ENCODE results near the gene PF4V1. TPM values are rescaled to one million over a fixed set of nuclear protein-coding genes. Genes with fewer than 3 reads are reported as not detected.

The PF4V1 gene, protein sequence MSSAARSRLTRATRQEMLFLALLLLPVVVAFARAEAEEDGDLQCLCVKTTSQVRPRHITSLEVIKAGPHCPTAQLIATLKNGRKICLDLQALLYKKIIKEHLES
- polyA plus RNA-seq (ENCODE audit: insufficient read length in 4 of 4): 1 to 10 TPM in 1 of 4 donors, under 1 TPM in 3; 0.42 to 1.1 (median 0.55) TPM

GRCh38 chr4:73853246-73853704 lies at the start of gene PF4V1:
Gene PF4V1 (plus strand): TSS chr4:73853296. CDS start chr4:73853363, 67 bp downstream.
- DNase-seq (ENCODE audit: low read depth in 4 of 4, low spot score in 3 of 4): no peak

DNA sequence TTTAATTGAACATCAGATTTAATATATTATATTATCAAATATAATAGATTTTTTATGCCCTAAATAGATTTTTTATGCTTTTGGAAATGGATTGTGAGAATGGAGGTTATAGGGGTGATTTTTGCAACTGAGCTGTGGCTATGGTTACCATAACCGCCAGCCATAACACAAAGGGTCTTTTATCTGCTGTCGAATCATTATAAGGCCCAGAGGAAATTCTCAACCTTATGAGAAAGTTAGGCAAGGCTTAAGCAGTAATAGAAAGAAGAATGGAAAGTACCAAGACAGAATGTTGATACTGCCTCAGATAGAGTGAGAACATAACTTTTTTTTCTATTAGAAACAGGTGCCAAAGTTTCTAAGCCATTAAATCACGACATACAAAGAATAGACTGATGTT lies 42.9 kb upstream of the PF4V1 start:
- no peak for DNase-seq (ENCODE audit: low read depth in 4 of 4, low spot score in 3 of 4)

- no peak for DNase-seq (ENCODE audit: low read depth in 4 of 4, low spot score in 3 of 4)
These were observed 41.3 kb upstream of the PF4V1 start for GRCh38 chr4:73811841-73812240.

GRCh38 chr4:73814679-73815078 lies 38.4 kb upstream of the PF4V1 start:
- DNase-seq (ENCODE audit: low read depth in 4 of 4, low spot score in 3 of 4): no peak

- DNase-seq (ENCODE audit: low read depth in 4 of 4, low spot score in 3 of 4): no peak
These were observed 38.0 kb upstream of the PF4V1 start for GRCh38 chr4:73815145-73815544.

DNA sequence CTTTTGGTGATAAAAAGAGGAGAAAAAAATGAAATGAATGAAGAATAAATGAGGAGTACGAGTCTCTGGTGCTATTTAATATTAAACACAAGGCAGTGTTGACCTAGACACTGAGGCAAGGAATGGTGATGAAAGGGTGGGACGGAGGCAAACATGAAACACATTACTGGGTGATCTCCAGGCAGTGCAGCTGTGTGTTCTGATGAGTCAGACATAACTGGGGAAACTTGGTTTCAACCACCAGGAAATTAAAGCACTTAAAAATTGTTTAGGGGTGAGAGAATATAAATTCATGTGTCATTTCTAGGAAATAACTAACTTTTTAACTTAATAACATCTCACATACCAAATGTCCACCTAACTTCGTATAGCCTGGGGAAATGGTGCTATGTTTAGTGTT lies 36.3 kb upstream of the PF4V1 start:
- DNase-seq (ENCODE audit: low read depth in 4 of 4, low spot score in 3 of 4): no peak

GRCh38 chr4:73817341-73817740 lies 35.8 kb upstream of the PF4V1 start:
- DNase-seq (ENCODE audit: low read depth in 4 of 4, low spot score in 3 of 4): no peak

DNA sequence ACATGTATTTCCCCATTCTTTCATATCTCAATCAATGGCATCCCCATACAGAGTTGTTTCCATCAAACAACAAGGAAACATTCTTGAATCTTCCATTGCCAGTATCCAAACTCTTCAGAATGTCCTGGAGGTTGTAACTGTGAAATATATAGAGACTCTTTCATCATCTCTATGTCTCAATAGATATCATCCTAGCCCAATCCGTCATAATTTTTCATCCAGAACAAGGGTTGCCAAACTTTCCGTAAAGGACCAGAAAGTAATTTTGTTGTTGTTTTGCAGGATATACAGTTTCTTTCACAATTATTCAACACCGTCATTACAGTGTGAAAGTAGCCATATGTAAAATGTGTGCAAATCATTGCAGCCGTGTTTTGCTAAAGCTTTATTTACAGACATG lies 31.8 kb upstream of the PF4V1 start:
- no peak for DNase-seq (ENCODE audit: low read depth in 4 of 4, low spot score in 3 of 4)

GRCh38 chr4:73822389-73822788 lies 30.7 kb upstream of the PF4V1 start:
- no peak for DNase-seq (ENCODE audit: low read depth in 4 of 4, low spot score in 3 of 4)

DNA sequence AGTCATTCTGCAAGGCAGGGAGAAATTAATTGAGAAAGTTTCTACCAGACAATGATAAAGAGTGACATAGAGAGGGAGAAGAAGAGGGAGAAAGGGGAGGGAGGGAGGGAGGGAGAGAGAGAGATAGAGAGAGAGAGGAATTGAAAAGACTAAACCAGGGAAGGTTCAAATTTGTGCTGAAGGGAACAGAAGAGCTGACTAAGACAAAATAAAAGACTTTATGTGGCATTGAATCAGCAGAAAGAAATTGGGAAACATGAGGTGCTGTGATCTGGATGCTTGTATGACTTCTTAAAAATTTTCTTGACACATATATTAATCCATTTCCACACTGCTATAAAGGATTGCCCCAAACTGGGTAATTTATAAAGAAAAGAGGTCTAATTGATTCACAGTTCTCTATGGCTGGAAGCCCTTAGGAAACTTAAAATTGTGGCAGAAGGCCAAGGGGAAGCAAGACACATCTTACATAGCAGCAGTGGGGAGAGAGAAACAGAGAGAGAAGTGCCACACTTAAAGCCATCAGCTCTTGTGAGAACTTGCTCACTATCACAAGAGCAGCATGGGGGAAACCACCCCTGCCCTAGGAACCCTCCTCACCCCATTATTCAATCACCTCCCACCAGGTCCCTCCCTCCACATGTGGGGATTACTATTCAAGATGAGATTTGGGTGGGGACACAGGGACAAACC lies 30.1 kb upstream of the PF4V1 start:
- DNase-seq (ENCODE audit: low read depth in 4 of 4, low spot score in 3 of 4): no peak

GRCh38 chr4:73823760-73824159 lies 29.3 kb upstream of the PF4V1 start:
- DNase-seq (ENCODE audit: low read depth in 4 of 4, low spot score in 3 of 4): no peak

DNA sequence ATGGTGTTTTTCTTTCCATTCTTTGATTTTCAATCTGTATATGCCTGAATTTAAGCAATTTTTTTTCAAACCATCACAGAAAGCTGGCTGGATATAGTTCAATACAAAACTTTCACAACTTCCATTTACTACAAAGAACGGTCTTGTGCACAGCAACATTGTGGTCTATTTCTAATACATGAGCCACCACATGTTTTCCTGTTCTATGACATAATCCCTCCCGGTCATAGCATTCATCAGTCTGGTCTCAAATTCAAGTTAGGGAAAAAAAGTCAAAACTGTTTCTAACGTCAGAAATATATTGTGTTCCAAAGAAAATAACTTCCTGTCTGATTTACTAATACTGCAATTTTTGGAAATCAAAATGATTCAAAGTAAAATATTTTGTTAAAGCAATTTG lies 24.1 kb upstream of the PF4V1 start:
- no peak for DNase-seq (ENCODE audit: low read depth in 4 of 4, low spot score in 3 of 4)

DNA sequence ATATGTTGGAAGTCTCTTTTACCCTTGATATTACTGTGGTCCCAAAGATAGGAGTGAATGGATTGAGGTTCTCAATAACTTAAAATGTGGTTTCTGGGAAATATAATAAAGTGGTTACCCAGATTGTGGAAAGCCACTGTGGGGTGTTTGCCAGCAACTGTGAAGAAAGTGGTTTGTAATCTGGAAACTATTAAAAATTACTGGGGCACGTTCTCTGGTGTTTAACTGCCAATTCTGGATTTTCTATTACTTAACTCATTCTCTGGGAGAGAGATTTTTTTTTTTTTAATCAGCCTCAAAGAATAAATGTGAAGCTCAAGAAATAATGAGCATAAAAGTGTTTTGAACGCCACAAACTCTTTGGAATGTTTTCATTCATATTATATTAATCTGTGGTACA lies 21.5 kb upstream of the PF4V1 start:
- DNase-seq (ENCODE audit: low read depth in 4 of 4, low spot score in 3 of 4): no peak

- DNase-seq (ENCODE audit: low read depth in 4 of 4, low spot score in 3 of 4): no peak
These were observed 20.4 kb upstream of the PF4V1 start for GRCh38 chr4:73832651-73833237.

DNA sequence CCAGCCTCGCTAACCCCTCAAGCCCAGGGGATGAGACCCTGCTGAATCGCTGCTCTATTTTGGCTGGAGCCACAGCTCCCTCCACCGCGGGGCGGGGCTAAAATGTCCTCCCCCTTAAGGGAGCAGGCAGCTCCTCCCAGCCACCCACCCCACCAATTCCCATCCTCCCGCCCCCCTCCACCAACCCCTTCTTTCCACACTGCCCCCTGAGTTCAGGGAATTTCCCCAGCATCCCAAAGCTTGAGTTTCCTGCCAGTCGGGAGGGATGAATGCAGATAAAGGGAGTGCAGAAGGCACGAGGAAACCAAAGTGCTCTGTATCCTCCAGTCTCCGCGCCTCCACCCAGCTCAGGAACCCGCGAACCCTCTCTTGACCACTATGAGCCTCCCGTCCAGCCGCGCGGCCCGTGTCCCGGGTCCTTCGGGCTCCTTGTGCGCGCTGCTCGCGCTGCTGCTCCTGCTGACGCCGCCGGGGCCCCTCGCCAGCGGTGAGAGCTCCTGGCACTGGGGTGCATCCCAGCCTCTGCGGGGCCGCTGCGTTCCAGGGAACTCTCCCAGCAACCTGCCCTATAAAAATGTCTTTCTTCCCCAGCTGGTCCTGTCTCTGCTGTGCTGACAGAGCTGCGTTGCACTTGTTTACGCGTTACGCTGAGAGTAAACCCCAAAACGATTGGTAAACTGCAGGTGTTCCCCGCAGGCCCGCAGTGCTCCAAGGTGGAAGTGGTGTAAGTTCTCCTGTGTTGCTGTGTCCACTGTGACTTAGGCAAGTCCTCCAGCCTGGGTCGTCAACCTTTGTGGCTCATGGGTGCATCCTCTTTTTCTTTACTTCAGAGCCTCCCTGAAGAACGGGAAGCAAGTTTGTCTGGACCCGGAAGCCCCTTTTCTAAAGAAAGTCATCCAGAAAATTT lies 16.5 kb upstream of the PF4V1 start, which contains the start of gene CXCL6:
Gene CXCL6 (plus strand): TSS at position 306 of the 907 bp plus-strand sequence. CDS start 73 bp downstream, at position 379.
- no peak for DNase-seq (ENCODE audit: low read depth in 4 of 4, low spot score in 3 of 4)

GRCh38 chr4:73839071-73839470 lies 14.0 kb upstream of the PF4V1 start:
- no peak for DNase-seq (ENCODE audit: low read depth in 4 of 4, low spot score in 3 of 4)

- no peak for DNase-seq (ENCODE audit: low read depth in 4 of 4, low spot score in 3 of 4)
These were observed 13.4 kb upstream of the PF4V1 start for GRCh38 chr4:73839715-73840114.

- no peak for DNase-seq (ENCODE audit: low read depth in 4 of 4, low spot score in 3 of 4)
These were observed 11.7 kb upstream of the PF4V1 start for GRCh38 chr4:73841243-73841925.

- DNase-seq (ENCODE audit: low read depth in 4 of 4, low spot score in 3 of 4): no peak
These were observed 10.4 kb upstream of the PF4V1 start for GRCh38 chr4:73842696-73843095.

DNA sequence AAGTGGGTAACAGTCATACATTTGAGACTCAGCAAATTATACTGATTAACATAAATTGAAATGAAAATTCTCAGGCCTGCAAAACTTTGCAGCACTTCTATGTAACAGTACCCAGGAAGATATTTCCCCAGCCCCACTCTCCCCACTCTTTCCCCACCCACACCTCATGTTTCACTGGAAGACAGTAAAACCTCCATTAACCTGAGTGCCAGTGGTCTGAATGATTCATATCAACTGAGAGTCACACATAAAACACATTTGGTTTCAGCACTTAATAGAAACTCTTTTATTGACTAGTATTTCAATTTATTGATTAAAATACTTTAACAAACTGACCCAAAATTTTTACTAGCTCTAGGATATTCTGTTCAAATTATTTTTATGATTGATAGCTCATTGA lies 9.7 kb upstream of the PF4V1 start:
- no peak for DNase-seq (ENCODE audit: low read depth in 4 of 4, low spot score in 3 of 4)
